Right atrium auricular region (tissue), 2 donors: ENCODE measurements around the gene FAM180A. TPM values are rescaled to one million over a fixed set of nuclear protein-coding genes. Genes with fewer than 3 reads are reported as not detected.
A peak's percentile ranks its signal among the peaks of the same experiment; 100 is the strongest.

Source experiments
- DNase-seq: peaks from one replicate; pipeline ENCODE4 v3.0.0-alpha.2; 2019; ENCODE audit warnings: low spot score
- H3K27ac ChIP-seq, 2 donors: fragments of 200-600 bp; sonication (generic); 1 replicate in 1 of 2; 2 replicates in 1 of 2; pipeline ENCODE4 v1.5.1; 2016 to 2019
- H3K27me3 ChIP-seq, 2 donors: fragments of 200-600 bp; sonication (generic); one replicate each; pipeline versions ENCODE4 v1.5.1 to v1.6.0; 2017 to 2019
- H3K36me3 ChIP-seq: fragments of 200-600 bp; sonication (generic); one replicate; pipeline ENCODE4 v1.5.1; 2016
- H3K4me1 ChIP-seq, 2 donors: fragments of 200-600 bp; sonication (generic); one replicate each; pipeline versions ENCODE4 v1.5.1 to v1.6.0; 2017 to 2019
- H3K4me3 ChIP-seq, 2 donors: fragments of 200-600 bp; sonication (generic); 1 replicate in 1 of 2; 2 replicates in 1 of 2; pipeline ENCODE4 v1.5.1; 2017 to 2019; ENCODE audit warnings: mild to moderate bottlenecking in 1 of 2, moderate library complexity in 1 of 2
- H3K9me3 ChIP-seq, 2 donors: fragments of 200-600 bp; sonication (generic); one replicate each; pipeline ENCODE4 v1.5.1; 2019
- CTCF ChIP-seq, 2 donors: fragments of 200-600 bp; sonication (generic); IDR thresholded peaks; one replicate each; pipeline ENCODE4 v1.5.1; 2019; ENCODE audit warnings: antibody characterized with exemption in 2 of 2
- total RNA-seq, 2 donors: library from RNA; depleted of rRNA; stranded (reverse); fragments of >200 nt; gene quantifications; one replicate each; pipeline ENCODE4 v1.1.0, GENCODE V29; 2016

The FAM180A gene
- total RNA-seq, 2 donors from 2014 or later = 4.0 to 5.9 TPM

DNA sequence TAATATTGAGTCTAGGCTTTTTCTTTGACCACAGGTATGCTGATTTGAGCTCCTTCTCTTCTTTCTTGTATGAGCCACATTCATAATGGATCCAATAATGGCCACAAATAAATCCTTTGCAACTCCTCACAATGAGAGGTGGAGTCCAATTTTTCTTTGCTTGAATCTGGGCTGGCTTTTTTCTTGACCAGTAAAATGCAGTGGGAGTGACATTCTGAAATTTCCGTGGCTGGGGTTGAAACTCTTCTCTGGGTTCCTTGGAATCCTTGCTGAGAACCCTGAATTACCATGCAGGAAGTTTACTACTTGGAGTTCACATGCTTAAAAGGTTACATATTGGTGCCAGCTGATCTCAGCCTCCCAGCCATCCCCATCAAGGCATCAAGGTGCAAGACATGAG, 22.4 kb upstream of the FAM180A start:
- H3K4me3 ChIP-seq = no peak overlapping the region
- no peak for TF ChIP-seq CTCF (IDR thresholded peaks at IDR 0.05)
- DNase-seq = no peak
- no peaks in the 10 kb centered on the region for H3K27me3 ChIP-seq
- H3K27ac ChIP-seq = peak overlapping the region in 1 of 2 donors; percentile 20
- H3K9me3 ChIP-seq = no peaks in the 10 kb centered on the region
- no peaks in the 10 kb centered on the region for H3K36me3 ChIP-seq
- peaks cover 0 to 39% of the 10 kb centered on the region in 2 donors for H3K4me1 ChIP-seq

DNA sequence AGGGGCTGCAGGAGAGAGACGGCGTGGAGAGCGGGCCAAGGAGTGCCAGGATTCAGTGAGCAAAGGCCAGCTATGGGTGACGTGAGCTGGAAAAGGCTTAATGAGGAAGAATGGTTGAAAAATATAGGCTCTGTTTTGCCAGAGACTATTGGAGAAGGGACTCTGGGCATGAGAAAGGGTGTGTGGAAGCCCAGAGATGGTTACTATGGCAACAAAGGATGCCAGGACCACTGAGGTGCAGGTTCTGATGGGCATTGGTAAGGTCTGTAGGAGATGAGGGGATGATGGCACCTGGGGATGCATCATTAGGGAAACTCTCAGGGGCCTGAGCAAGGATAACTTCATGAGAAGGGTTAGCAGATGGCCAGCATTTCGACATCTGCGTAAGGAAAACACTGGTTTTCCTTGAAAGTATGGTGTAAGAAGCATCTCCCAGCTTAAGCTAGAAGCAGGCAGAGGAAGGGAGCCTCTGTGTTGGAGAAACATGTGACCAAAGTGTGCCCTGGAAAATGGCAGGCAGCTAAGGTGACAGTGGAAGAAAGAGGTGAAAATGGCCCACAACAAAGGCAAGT, 21.6 kb upstream of the FAM180A start:
- Histone ChIP-seq H3K4me1 (peaks cover 0 to 39% of the 10 kb centered on the region in 2 donors), H3K4me3 (no peak overlapping the region), H3K27me3 (no peaks in the 10 kb centered on the region), H3K27ac (peak overlapping the region; percentile 61 to 75), H3K36me3 (no peaks in the 10 kb centered on the region), H3K9me3 (no peaks in the 10 kb centered on the region)
- TF ChIP-seq CTCF (IDR thresholded peaks at IDR 0.05) = no peak
- no peak for DNase-seq

- DNase-seq = peak; percentile 57
- TF ChIP-seq CTCF (IDR thresholded peaks at IDR 0.05) = no peak
- Histone ChIP-seq H3K4me3 (no peak overlapping the region), H3K36me3 (no peaks in the 10 kb centered on the region), H3K27me3 (no peaks in the 10 kb centered on the region), H3K27ac (peak overlapping the region; percentile 61 to 75), H3K4me1 (peaks cover 0 to 32% of the 10 kb centered on the region in 2 donors), H3K9me3 (no peaks in the 10 kb centered on the region)
These were observed 20.6 kb upstream of the FAM180A start for GRCh38 chr7:135769005-135769802.

DNA sequence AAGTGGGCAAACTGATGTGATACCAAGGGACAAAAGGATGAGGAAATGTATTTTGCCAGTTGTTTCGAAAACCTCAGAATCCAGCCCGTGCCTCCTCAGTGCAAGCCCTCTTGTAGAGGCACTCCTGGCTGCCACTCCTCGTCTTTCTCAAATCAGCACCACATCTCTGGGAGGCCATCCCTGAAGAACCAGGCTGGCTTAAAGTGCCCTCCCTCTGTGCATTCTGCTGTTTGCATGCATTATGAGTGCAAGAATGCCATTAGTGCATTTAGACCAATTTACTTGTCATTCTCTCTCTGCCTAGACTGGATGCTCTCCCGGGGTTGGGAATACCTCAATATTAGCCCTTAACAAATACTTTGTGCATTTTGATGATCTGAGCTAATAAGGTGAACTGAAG, 19.9 kb upstream of the FAM180A start:
- peaks cover 0 to 25% of the 10 kb centered on the region in 2 donors for H3K4me1 ChIP-seq
- H3K36me3 ChIP-seq = no peaks in the 10 kb centered on the region
- H3K27ac ChIP-seq = peak overlapping the region; percentile 61 to 75

DNA sequence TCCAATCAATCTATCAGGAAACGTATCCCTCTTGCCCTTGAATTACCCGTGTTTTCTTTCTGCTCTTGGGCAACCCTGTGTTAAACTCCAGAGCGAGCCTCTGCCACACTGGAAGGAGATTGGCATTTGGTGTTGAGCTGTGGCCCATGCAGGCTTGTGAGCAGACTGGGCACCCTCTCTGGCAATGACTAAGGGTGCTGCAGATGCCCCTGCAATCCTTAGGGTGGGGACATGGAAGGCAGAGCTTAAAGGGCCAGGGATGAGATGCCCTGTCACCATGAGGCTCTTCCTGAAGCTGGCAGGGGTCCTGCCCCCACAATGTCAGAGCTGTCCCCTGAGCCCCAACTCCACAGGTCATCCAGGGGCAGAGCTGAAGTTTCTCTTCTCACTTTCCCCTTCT, 19.5 kb upstream of the FAM180A start:
- no peak for TF ChIP-seq CTCF (IDR thresholded peaks at IDR 0.05)
- DNase-seq = no peak
- Histone ChIP-seq H3K4me3 (no peak overlapping the region), H3K36me3 (no peaks in the 10 kb centered on the region), H3K9me3 (no peaks in the 10 kb centered on the region), H3K4me1 (peaks cover 0 to 22% of the 10 kb centered on the region in 2 donors), H3K27ac (peak overlapping the region in 1 of 2 donors; percentile 75), H3K27me3 (no peaks in the 10 kb centered on the region)

More for the DNA sequence above, 19.9 kb upstream of the FAM180A start:
- no peaks in the 10 kb centered on the region for H3K27me3 ChIP-seq
- DNase-seq = no peak
- H3K4me3 ChIP-seq = no peak overlapping the region
- no peaks in the 10 kb centered on the region for H3K9me3 ChIP-seq
- TF ChIP-seq CTCF (IDR thresholded peaks at IDR 0.05) = no peak
